ENCODE data around the gene PPP1R13B.

- TF ChIP-seq CTCF (IDR thresholded peaks at IDR 0.05) = no peak
- no peak for TF ChIP-seq POLR2A (IDR thresholded peaks at IDR 0.05)
Measured at GRCh38 chr14:103879570-103880347, 32.4 kb upstream of the PPP1R13B start.

Measured in heart left ventricle (tissue), 13 donors.